Testis (tissue), 3 donors: Measurements from ENCODE around the gene MSI2. TPM values are rescaled to one million over a fixed set of nuclear protein-coding genes. Genes with fewer than 3 reads are reported as not detected.

ENCODE experiments used
- DNase-seq: peaks from one replicate; pipeline ENCODE4 v3.0.0-alpha.2; 2019
- H3K27ac ChIP-seq, 2 donors: fragments of 200-600 bp; sonication (generic); one replicate each; pipeline ENCODE4 v1.5.1; 2019
- H3K27me3 ChIP-seq: fragments of 200-600 bp; sonication (generic); one replicate; pipeline ENCODE4 v1.5.1; 2019
- H3K36me3 ChIP-seq: fragments of 200-600 bp; sonication (generic); one replicate; pipeline ENCODE4 v1.5.1; 2017; ENCODE audit warnings: low read depth; ENCODE audit errors: missing control alignments
- H3K4me1 ChIP-seq: fragments of 200-600 bp; sonication (generic); one replicate; pipeline ENCODE4 v1.5.1; 2019
- H3K4me3 ChIP-seq, 2 donors: fragments of 200-600 bp; sonication (generic); one replicate each; pipeline ENCODE4 v1.5.1; 2017 to 2019
- H3K9me3 ChIP-seq: fragments of 200-600 bp; sonication (generic); one replicate; pipeline ENCODE4 v1.5.1; 2017
- CTCF ChIP-seq, 3 experiments: fragments of 450-650 bp in 2 of 3; fragments of 200-600 bp in 1 of 3; sonication (generic) in 1 of 3; IDR thresholded peaks; one replicate each; pipeline ENCODE4 v1.5.1; 2016 to 2019; ENCODE audit warnings: antibody characterized with exemption in 3 of 3, mild to moderate bottlenecking in 2 of 3, moderate library complexity in 1 of 3
- POLR2A ChIP-seq: fragments of 450-650 bp; IDR thresholded peaks from one replicate; pipeline ENCODE4 v1.6.1; 2017; ENCODE audit warnings: antibody characterized with exemption, mild to moderate bottlenecking, moderate library complexity
- WGBS, 2 donors: methylation state at CpG; one replicate each; pipeline ENCODE4 v1.1.5; 2018; 5-methylcytosine and 5-hydroxymethylcytosine counted together
- intact Hi-C: fragments of 100-400 bp; cut with DNase I; formaldehyde crosslinking; loops from one replicate; pipeline ENCODE4 v1.15.1; 2023; ENCODE audit warnings: low total_unique reads
- polyA plus RNA-seq: library from polyadenylated mRNA; stranded (reverse); fragments of 350-450 nt; fragmentation: Illumina TruSeq; extraction: RNeasy Lipid Tissue Mini Kit (QIAGEN cat#74804); gene quantifications from one replicate; pipeline ENCODE4 v1.2.3, GENCODE V29; 2014; ENCODE audit warnings: low read depth, low replicate concordance; ENCODE audit not compliant: insufficient read depth
- total RNA-seq, 2 donors: library from RNA; depleted of rRNA; stranded (reverse); fragments of >200 nt; gene quantifications; one replicate each; pipeline ENCODE4 v1.2.3, GENCODE V29; 2016

Gene MSI2
- total and polyA plus RNA-seq, 3 donors from 2014 or later, result 46.5 to 106 (median 76.6) TPM

- Histone ChIP-seq H3K4me3 (no peak overlapping the region), H3K9me3 (no peaks in the 10 kb centered on the region), H3K27ac (no peak overlapping the region), H3K4me1 (peaks cover 5% of the 10 kb centered on the region), H3K36me3 (no peaks in the 10 kb centered on the region), H3K27me3 (no peaks in the 10 kb centered on the region)
- WGBS, 2 donors, result 97 to 98% methylated on average over 6 of the region's 6 CpGs
- no peak for DNase-seq
- intact Hi-C loops, result no loop called here
- TF ChIP-seq POLR2A, result no peak
- TF ChIP-seq CTCF (IDR thresholded peaks at IDR 0.05), result no peak
Observed at GRCh38 chr17:57393368-57393767, 137.0 kb downstream of the MSI2 start.

- no peak for DNase-seq
- H3K36me3 ChIP-seq, result no peaks in the 10 kb centered on the region
- H3K27ac ChIP-seq, result no peak overlapping the region
- no peak for TF ChIP-seq CTCF (IDR thresholded peaks at IDR 0.05)
- TF ChIP-seq POLR2A, result no peak
- H3K27me3 ChIP-seq, result no peaks in the 10 kb centered on the region
- 84 to 97% methylated on average over 2 of the region's 2 CpGs for WGBS, 2 donors
- H3K4me1 ChIP-seq, result peaks cover 5% of the 10 kb centered on the region
- intact Hi-C loops, result no loop called here
- no peaks in the 10 kb centered on the region for H3K9me3 ChIP-seq
- no peak overlapping the region for H3K4me3 ChIP-seq
Observed at GRCh38 chr17:57394375-57394774, 138.1 kb downstream of the MSI2 start.

GRCh38 chr17:57395721-57396321 lies 139.5 kb downstream of the MSI2 start:
- intact Hi-C loops, result no loop called here
- 89 to 100% methylated on average over 2 of the region's 2 CpGs for WGBS, 2 donors
- Histone ChIP-seq H3K36me3 (no peaks in the 10 kb centered on the region), H3K27ac (no peak overlapping the region), H3K9me3 (no peaks in the 10 kb centered on the region), H3K4me3 (no peak overlapping the region), H3K4me1 (peaks cover 5% of the 10 kb centered on the region), H3K27me3 (no peaks in the 10 kb centered on the region)
- TF ChIP-seq POLR2A (no peak), CTCF (IDR thresholded peaks at IDR 0.05) (no peak)
- no peak for DNase-seq

GRCh38 chr17:57396511-57396921 lies 140.2 kb downstream of the MSI2 start:
- H3K4me1 ChIP-seq, result peaks cover 5% of the 10 kb centered on the region

More at GRCh38 chr17:57396511-57396921, 140.2 kb downstream of the MSI2 start:
- no peak for TF ChIP-seq POLR2A
- no peak for TF ChIP-seq CTCF (IDR thresholded peaks at IDR 0.05)
- Histone ChIP-seq H3K27ac (no peak overlapping the region), H3K36me3 (no peaks in the 10 kb centered on the region), H3K9me3 (no peaks in the 10 kb centered on the region), H3K4me3 (no peak overlapping the region), H3K27me3 (no peaks in the 10 kb centered on the region)
- 59 to 74% methylated on average over 8 of the region's 8 CpGs for WGBS, 2 donors
- DNase-seq, result no peak
- intact Hi-C loops, result no loop called here
